A673 (cell line): Measurements from ENCODE around the gene JMJD7. TPM values are rescaled to one million over a fixed set of nuclear protein-coding genes. Genes with fewer than 3 reads are reported as not detected.

Source experiments
- BruUV-seq: library from RNA; stranded (reverse); fragments of 400-500 nt; replicated peaks from 2 replicates; lab custom pipeline; 2021; lab: Mats Ljungman, UMichigan
- CTCF ChIA-PET: fragments of 300-600 bp; sonication (Branson Sonifier 250); formaldehyde crosslinking; loops from one replicate; lab custom pipeline; 2022; ENCODE audit warnings: antibody characterized with exemption; lab: Charles Lee
- POLR2A ChIA-PET: fragments of 300-600 bp; sonication (Branson Sonifier 250); formaldehyde crosslinking; loops from one replicate; lab custom pipeline; 2022; ENCODE audit warnings: antibody characterized with exemption; ENCODE audit not compliant: low non-redundant PET; lab: Charles Lee
- DNase-seq: peaks from one replicate; pipeline ENCODE4 v3.0.0-alpha.2; 2015; ENCODE audit warnings: low spot score
- H3K27ac ChIP-seq: fragments of 200-600 bp; sonication (generic); 2 replicates; pipeline ENCODE4 v1.5.1; 2016; ENCODE audit warnings: mixed run types, low read depth, mild to moderate bottlenecking, mixed read lengths, antibody characterized with exemption, low read length; ENCODE audit not compliant: poor library complexity, severe bottlenecking
- H3K27me3 ChIP-seq: fragments of 200-600 bp; sonication (generic); replicated peaks from 2 replicates; pipeline ENCODE4 v1.6.1; 2017; ENCODE audit warnings: mixed run types, low read depth, mild to moderate bottlenecking, mixed read lengths, antibody characterized with exemption, low read length; ENCODE audit not compliant: insufficient read depth, poor library complexity
- H3K36me3 ChIP-seq: fragments of 200-600 bp; sonication (generic); 2 replicates; pipeline ENCODE4 v1.6.1; 2016; ENCODE audit warnings: mixed run types, mild to moderate bottlenecking, mixed read lengths, antibody characterized with exemption, low read length; ENCODE audit not compliant: insufficient read depth, poor library complexity, severe bottlenecking
- H3K4me1 ChIP-seq: fragments of 200-600 bp; sonication (generic); 2 replicates; pipeline ENCODE4 v1.6.1; 2017; ENCODE audit warnings: mixed run types, mild to moderate bottlenecking, mixed read lengths, antibody characterized with exemption, low read length; ENCODE audit not compliant: insufficient read depth, poor library complexity, severe bottlenecking
- H3K4me3 ChIP-seq: fragments of 200-600 bp; sonication (generic); 2 replicates; pipeline ENCODE4 v1.5.1; 2016; ENCODE audit warnings: low read depth, mixed run types, mild to moderate bottlenecking, mixed read lengths, low read length; ENCODE audit not compliant: poor library complexity, severe bottlenecking
- H3K9me3 ChIP-seq: fragments of 200-600 bp; sonication (generic); 2 replicates; pipeline ENCODE4 v1.6.1; 2016; ENCODE audit warnings: mixed run types, low read depth, mild to moderate bottlenecking, mixed read lengths, antibody characterized with exemption, low read length; ENCODE audit not compliant: poor library complexity, severe bottlenecking
- EZH2 ChIP-seq: fragments of 200-600 bp; sonication (generic); IDR thresholded peaks from 2 replicates; pipeline ENCODE4 v1.6.1; 2017; ENCODE audit warnings: borderline replicate concordance, low read depth, mild to moderate bottlenecking, mixed read lengths, antibody characterized with exemption, low read length; ENCODE audit not compliant: poor library complexity, severe bottlenecking
- intact Hi-C: fragments of 100-400 bp; cut with micrococcal nuclease; formaldehyde crosslinking; loops from one replicate; pipeline ENCODE4 v1.10.0; 2022; ENCODE audit not compliant: unreplicated experiment
- total RNA-seq: library from RNA; stranded (reverse); gene quantifications from 2 replicates; pipeline ENCODE4 v1.2.3, GENCODE V29; 2021
- TF ChIP-seq, protein P1 (sequence below): fragments of 300-800, 200-600 bp; sonication (generic); conservative IDR thresholded peaks from 2 replicates; pipeline ENCODE4 v1.5.1; 2017; ENCODE audit warnings: low read depth, mild to moderate bottlenecking, antibody characterized with exemption, low read length, moderate library complexity, mixed read lengths

Gene JMJD7
- total RNA-seq, 1 experiment from 2014 or later, result 18.8 TPM

DNA sequence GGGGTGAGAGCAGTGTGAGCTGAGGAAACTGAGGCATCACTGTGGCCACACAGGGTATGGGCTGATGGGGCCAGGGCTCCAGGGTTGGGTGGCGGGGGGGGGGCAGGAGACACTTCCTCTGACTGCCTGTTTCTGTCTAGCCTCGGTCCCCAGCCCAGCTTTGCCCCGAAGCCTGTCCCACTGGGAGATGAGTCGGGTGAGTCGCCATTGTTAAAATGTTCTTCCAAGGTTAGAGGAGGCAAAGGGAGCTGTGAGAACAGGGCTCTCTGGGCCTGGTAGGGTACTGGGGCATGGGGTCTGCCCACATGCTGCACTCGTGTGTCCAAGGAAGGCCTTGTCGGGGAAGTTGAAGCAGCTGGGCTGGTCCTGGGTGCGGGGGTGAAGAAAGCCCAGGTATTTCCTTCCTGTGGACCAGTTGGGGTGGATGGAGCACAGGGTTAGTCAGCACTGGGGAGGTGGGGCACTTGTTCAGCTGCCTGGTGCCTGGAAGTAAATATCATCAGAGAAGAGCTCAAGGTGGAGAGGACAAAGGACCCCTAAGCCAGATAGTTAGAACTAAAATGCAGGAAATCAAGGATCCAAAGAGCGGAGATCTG lies 8.3 kb upstream of the JMJD7 start:
- Histone ChIP-seq H3K27ac (no peak overlapping the region), H3K4me3 (no peak overlapping the region), H3K4me1 (no peaks in the 10 kb centered on the region), H3K9me3 (no peaks in the 10 kb centered on the region), H3K27me3 (no peaks in the 10 kb centered on the region), H3K36me3 (peaks cover 15% of the 10 kb centered on the region)
- BruUV-seq, result no TSS peak
- TF ChIP-seq EZH2, result no peak
- TF ChIP-seq, protein P1, sequence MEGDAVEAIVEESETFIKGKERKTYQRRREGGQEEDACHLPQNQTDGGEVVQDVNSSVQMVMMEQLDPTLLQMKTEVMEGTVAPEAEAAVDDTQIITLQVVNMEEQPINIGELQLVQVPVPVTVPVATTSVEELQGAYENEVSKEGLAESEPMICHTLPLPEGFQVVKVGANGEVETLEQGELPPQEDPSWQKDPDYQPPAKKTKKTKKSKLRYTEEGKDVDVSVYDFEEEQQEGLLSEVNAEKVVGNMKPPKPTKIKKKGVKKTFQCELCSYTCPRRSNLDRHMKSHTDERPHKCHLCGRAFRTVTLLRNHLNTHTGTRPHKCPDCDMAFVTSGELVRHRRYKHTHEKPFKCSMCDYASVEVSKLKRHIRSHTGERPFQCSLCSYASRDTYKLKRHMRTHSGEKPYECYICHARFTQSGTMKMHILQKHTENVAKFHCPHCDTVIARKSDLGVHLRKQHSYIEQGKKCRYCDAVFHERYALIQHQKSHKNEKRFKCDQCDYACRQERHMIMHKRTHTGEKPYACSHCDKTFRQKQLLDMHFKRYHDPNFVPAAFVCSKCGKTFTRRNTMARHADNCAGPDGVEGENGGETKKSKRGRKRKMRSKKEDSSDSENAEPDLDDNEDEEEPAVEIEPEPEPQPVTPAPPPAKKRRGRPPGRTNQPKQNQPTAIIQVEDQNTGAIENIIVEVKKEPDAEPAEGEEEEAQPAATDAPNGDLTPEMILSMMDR, result no peak
- DNase-seq, result no peak
- intact Hi-C loops, result no loop called here
- ChIA-PET POLR2A (no interaction called here), CTCF (no interaction called here)

DNA sequence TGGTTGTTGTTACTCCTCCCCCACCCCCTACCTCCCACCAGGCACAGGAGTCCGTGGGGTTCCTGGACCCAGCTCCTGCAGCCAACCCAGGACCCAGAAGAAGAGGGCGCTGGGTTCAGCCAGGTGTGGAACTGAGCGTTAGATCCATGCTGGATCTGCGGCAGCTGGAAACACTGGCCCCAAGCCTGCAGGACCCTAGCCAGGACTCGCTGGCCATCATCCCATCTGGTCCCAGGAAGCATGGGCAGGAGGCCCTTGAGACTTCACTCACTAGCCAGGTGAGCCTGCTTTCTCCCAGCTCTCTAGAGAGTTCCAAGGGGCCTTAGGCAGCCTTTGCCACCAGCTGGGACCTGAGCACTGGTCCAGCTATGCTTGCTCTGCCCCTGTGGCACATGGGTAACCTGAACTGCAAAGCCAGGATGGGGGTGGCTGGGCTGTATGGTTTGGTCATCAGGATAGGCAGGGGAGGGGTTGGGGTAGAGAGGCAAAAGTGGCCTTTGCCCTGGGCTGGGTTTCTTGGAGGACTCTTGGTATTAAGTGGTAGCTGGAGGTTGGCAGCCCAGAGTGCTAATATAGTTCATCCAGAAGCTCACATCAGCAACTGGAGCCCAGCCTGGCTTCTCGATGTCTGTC lies 7.0 kb upstream of the JMJD7 start:
- no peak for DNase-seq
- no peaks in the 10 kb centered on the region for H3K4me1 ChIP-seq
- intact Hi-C loops, result no loop called here
- BruUV-seq, result no TSS peak
- no peak overlapping the region for H3K27ac ChIP-seq
- H3K27me3 ChIP-seq, result no peaks in the 10 kb centered on the region
- H3K9me3 ChIP-seq, result no peaks in the 10 kb centered on the region
- TF ChIP-seq EZH2, result no peak
- TF ChIP-seq, protein P1, result no peak
- H3K4me3 ChIP-seq, result no peak overlapping the region
- H3K36me3 ChIP-seq, result peaks cover 15% of the 10 kb centered on the region
- CTCF ChIA-PET, result no interaction called here
- POLR2A ChIA-PET, result interaction anchor here (0.5 to 1.0 kb wide), 2 partner anchors 31 to 75 kb away, joined by 3 read pairs; no protein-coding TSS in a partner anchor

DNA sequence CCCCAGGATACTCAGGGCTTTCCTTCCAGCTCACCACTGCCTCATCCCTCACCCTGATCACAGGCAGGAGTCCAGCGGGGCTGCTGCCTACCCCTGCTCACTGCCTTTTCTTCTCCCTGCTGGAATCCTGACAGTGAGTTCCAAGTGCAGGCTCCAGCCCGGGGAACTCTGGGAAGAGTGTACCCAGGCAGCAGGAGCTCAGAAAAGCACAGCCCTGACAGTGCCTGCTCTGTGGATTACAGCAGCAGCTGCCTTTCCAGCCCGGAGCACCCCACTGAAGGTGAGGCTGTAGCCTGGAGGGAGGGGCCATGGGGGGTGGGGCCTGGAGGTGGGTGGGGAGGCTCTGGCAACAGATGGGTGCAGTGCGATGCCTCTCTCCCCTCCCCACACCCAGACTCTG lies 6.1 kb upstream of the JMJD7 start:
- H3K27me3 ChIP-seq, result no peaks in the 10 kb centered on the region
- no peaks in the 10 kb centered on the region for H3K4me1 ChIP-seq
- POLR2A ChIA-PET, result interaction anchor here (1.0 kb wide), 1 partner anchor 30 kb away, joined by 3 read pairs; no protein-coding TSS in a partner anchor
- H3K27ac ChIP-seq, result no peak overlapping the region
- H3K9me3 ChIP-seq, result no peaks in the 10 kb centered on the region
- TF ChIP-seq EZH2, result no peak
- TF ChIP-seq, protein P1, result no peak
- no TSS peak for BruUV-seq
- H3K36me3 ChIP-seq, result peaks cover 15% of the 10 kb centered on the region
- intact Hi-C loops, result no loop called here
- no peak overlapping the region for H3K4me3 ChIP-seq
- DNase-seq, result no peak
- CTCF ChIA-PET, result no interaction called here
